Endodermal cell (in vitro differentiated cells): ENCODE data around the gene EIF4G3. TPM values are rescaled to one million over a fixed set of nuclear protein-coding genes. Genes with fewer than 3 reads are reported as not detected.

Experiments used
- DNase-seq: peaks from one replicate; pipeline ENCODE4 v3.0.0-alpha.2; 2017
- H3K27ac ChIP-seq: 2 replicates; pipeline ENCODE4 v1.5.1; 2013; ENCODE audit warnings: mild to moderate bottlenecking, low read depth, low read length, moderate library complexity
- H3K27me3 ChIP-seq: 2 replicates; pipeline ENCODE4 v1.6.1; 2013; ENCODE audit warnings: mild to moderate bottlenecking, low read length, moderate library complexity; ENCODE audit not compliant: insufficient read depth, control insufficient read depth, poor library complexity, severe bottlenecking
- H3K36me3 ChIP-seq: 2 replicates; pipeline ENCODE4 v1.7.0; 2013; ENCODE audit warnings: mild to moderate bottlenecking, low read length, moderate library complexity; ENCODE audit not compliant: control insufficient read depth, insufficient read depth
- H3K4me1 ChIP-seq: one replicate; pipeline ENCODE4 v1.7.0; 2013; ENCODE audit warnings: low read length; ENCODE audit not compliant: control insufficient read depth, insufficient read depth
- H3K4me3 ChIP-seq: 2 replicates; pipeline ENCODE4 v1.5.1; 2013; ENCODE audit warnings: mild to moderate bottlenecking, low read length, moderate library complexity
- H3K9ac ChIP-seq: 2 replicates; pipeline ENCODE4 v1.6.1; 2013; ENCODE audit warnings: mild to moderate bottlenecking, low read length, moderate library complexity; ENCODE audit not compliant: poor library complexity, severe bottlenecking; ENCODE audit errors: extremely low read depth
- H3K9me3 ChIP-seq: 2 replicates; pipeline ENCODE4 v1.6.1; 2013; ENCODE audit warnings: mild to moderate bottlenecking, low read length, moderate library complexity; ENCODE audit not compliant: control insufficient read depth
- H3K27ac Mint-ChIP-seq: 2 replicates; pipeline ENCODE4 v1.8.0; 2020; ENCODE audit warnings: mixed read lengths
- H3K27me3 Mint-ChIP-seq: 2 replicates; pipeline ENCODE4 v1.8.0; 2021; ENCODE audit warnings: mild to moderate bottlenecking, mixed read lengths; ENCODE audit not compliant: insufficient read depth
- H3K36me3 Mint-ChIP-seq: 2 replicates; pipeline ENCODE4 v1.8.0; 2020; ENCODE audit warnings: low read depth, mixed read lengths
- H3K4me1 Mint-ChIP-seq: 2 replicates; pipeline ENCODE4 v1.8.0; 2020; ENCODE audit warnings: mixed read lengths
- H3K4me3 Mint-ChIP-seq: 2 replicates; pipeline ENCODE4 v1.8.0; 2020; ENCODE audit warnings: mild to moderate bottlenecking, moderate library complexity, mixed read lengths
- H3K9me3 Mint-ChIP-seq: 2 replicates; pipeline ENCODE4 v1.8.0; 2020; ENCODE audit warnings: mild to moderate bottlenecking, mixed read lengths
- CTCF ChIP-seq: fragments of 200-600 bp; sonication (generic); conservative IDR thresholded peaks from 2 replicates; pipeline ENCODE4 v1.5.0; 2021; ENCODE audit warnings: antibody characterized with exemption, mild to moderate bottlenecking
- WGBS, 2 experiments: methylation state at CpG; one replicate each; pipeline versions ENCODE4 v1.1.5 to v1.1.7; 2013; ENCODE audit warnings: missing lambda C conversion rate in 2 of 2, mixed read lengths in 1 of 2; ENCODE audit not compliant: insufficient coverage in 1 of 2, insufficient read length in 1 of 2; 5-methylcytosine and 5-hydroxymethylcytosine counted together
- total RNA-seq, 2 donors: library from RNA; stranded (reverse); fragmentation: NEBNext Ultra II Directional in 1 of 2; extraction: Animal tissue kit (Norgen Biotek cat#: 25700) in 1 of 2; gene quantifications; 2 replicates in 1 of 2; 3 replicates in 1 of 2; pipeline ENCODE4 v1.2.1, GENCODE V29; 2021

Gene EIF4G3
- total RNA-seq, 2 donors from 2014 or later: 101 to 103 TPM

- Mint-ChIP-seq H3K9me3 (no peaks in the 10 kb centered on the region), H3K27ac (no peak overlapping the region), H3K36me3 (peaks cover 13% of the 10 kb centered on the region), H3K4me3 (no peak overlapping the region), H3K4me1 (peaks cover 15% of the 10 kb centered on the region), H3K27me3 (no peaks in the 10 kb centered on the region)
- H3K4me3 ChIP-seq: no peak overlapping the region
- no peak for TF ChIP-seq CTCF
- no peak for DNase-seq
- H3K9me3 ChIP-seq: no peaks in the 10 kb centered on the region
- no peak overlapping the region for H3K9ac ChIP-seq
- no peaks in the 10 kb centered on the region for H3K27me3 ChIP-seq
- H3K27ac ChIP-seq: no peak overlapping the region
- H3K4me1 ChIP-seq: no peaks in the 10 kb centered on the region
- H3K36me3 ChIP-seq: peaks cover 17% of the 10 kb centered on the region
These were observed 177.9 kb downstream of the EIF4G3 start for GRCh38 chr1:20998826-20999225.

DNA sequence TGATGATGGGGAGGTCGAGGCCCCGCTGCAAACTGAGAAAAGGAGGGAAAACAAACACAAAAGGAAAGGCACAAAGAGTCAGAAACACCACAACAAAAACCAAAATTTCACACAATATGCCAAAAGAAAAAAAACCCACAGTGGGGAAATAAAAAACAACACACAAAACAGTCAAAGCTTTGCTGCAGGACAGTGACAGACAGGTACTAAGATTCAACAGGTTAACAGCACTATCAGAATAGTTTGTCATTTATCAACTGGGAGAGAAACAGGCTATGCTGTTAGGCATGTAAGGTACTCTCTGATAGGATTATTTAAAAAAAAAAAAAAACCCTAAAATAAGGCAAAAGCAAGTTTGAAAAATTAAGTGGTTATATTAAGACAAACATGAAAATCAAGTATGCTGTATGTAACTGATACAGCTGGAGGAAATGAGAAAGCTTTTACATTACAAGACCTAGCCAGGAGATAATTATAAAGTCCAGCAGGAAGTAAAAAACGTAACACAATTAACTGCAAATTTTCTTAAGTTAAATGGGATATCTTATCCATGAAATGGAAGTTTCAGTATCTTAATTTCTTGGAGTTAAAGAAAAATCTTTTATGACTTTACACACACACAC, 179.0 kb downstream of the EIF4G3 start:
- no peak overlapping the region for H3K4me3 ChIP-seq
- Mint-ChIP-seq H3K9me3 (no peaks in the 10 kb centered on the region), H3K4me3 (no peak overlapping the region), H3K36me3 (peaks cover 13% of the 10 kb centered on the region), H3K27ac (no peak overlapping the region), H3K4me1 (peaks cover 20% of the 10 kb centered on the region), H3K27me3 (no peaks in the 10 kb centered on the region)
- no peak overlapping the region for H3K27ac ChIP-seq
- no peaks in the 10 kb centered on the region for H3K9me3 ChIP-seq
- no peaks in the 10 kb centered on the region for H3K4me1 ChIP-seq
- H3K36me3 ChIP-seq: peaks cover 17% of the 10 kb centered on the region
- DNase-seq: no peak
- no peak overlapping the region for H3K9ac ChIP-seq
- H3K27me3 ChIP-seq: no peaks in the 10 kb centered on the region
- WGBS, 2 experiments: 100% methylated on average over 2 of the region's 3 CpGs; no CpG with 5 or more reads in 1 of the 2 experiments
- TF ChIP-seq CTCF: no peak

DNA sequence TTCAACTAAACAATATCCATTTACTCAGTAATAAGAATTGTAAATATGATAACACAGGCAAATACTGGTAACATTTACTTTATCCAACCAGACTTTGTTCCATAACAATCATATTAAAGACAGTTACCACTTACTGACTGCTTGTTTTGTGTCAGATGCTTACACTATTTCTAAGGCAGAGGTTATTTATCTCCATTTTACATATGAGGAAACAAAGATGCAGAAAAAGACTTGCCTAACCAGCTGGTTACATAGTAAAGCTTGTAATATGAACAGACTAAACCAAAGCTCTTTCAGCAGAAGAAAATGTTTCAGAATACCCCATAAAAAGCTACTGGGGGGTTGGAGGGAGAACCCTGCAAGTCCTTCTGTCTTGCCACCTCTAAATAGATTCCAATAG, 180.1 kb downstream of the EIF4G3 start:
- H3K27ac Mint-ChIP-seq: no peak overlapping the region
- Histone ChIP-seq H3K27ac (no peak overlapping the region), H3K36me3 (peaks cover 13% of the 10 kb centered on the region), H3K9me3 (no peaks in the 10 kb centered on the region), H3K27me3 (no peaks in the 10 kb centered on the region), H3K4me1 (no peaks in the 10 kb centered on the region), H3K4me3 (no peak overlapping the region), H3K9ac (no peak overlapping the region)
- H3K27me3 Mint-ChIP-seq: no peaks in the 10 kb centered on the region
- DNase-seq: no peak
- no peak overlapping the region for H3K4me3 Mint-ChIP-seq
- TF ChIP-seq CTCF: no peak
- H3K4me1 Mint-ChIP-seq: peaks cover 20% of the 10 kb centered on the region
- peaks cover 13% of the 10 kb centered on the region for H3K36me3 Mint-ChIP-seq
- no peaks in the 10 kb centered on the region for H3K9me3 Mint-ChIP-seq
